HepG2 (cell line): ENCODE data around the gene BAHD1. TPM values are rescaled to one million over a fixed set of nuclear protein-coding genes. Genes with fewer than 3 reads are reported as not detected.
A peak's percentile ranks its signal among the peaks of the same experiment; 100 is the strongest.
"Not testable (repeated sequence)": the region's sequence is repeated elsewhere in the genome, so short reads cannot be mapped to it uniquely, and the experiment has no call there.

Source experiments
- ATAC-seq: fragments of 200-7000 bp; cut with Tn5 transposase; 3 replicates; pipeline ENCODE4 v1.9.1; 2020; ENCODE audit warnings: mild to moderate bottlenecking, moderate library complexity
- BruUV-seq: library from RNA; stranded (reverse); fragments of 400-500 nt; replicated peaks from 2 replicates; lab custom pipeline; 2021; lab: Mats Ljungman, UMichigan
- CTCF ChIA-PET: fragments of 300-600 bp; formaldehyde crosslinking; extraction: SDS; loops from one replicate; lab custom pipeline; 2021; ENCODE audit warnings: low total read pairs, inconsistent platforms, low intra/inter-chr PET ratio; lab: Yijun Ruan, JAX
- POLR2A ChIA-PET: fragments of 350-600 bp; sonication (Branson Sonifier 250); formaldehyde crosslinking; loops from one replicate; lab custom pipeline; 2020; ENCODE audit warnings: antibody characterized with exemption, inconsistent platforms; lab: Yijun Ruan, JAX
- DNase-seq: peaks from one replicate; pipeline ENCODE4 v3.0.0-alpha.2; 2015; ENCODE audit warnings: low spot score
- FAIRE-seq: peaks from 3 replicates; lab custom pipeline; 2011; peaks lifted over from hg19 to GRCh38; lab: Jason Lieb, UNC
- H2AFZ ChIP-seq: one replicate; pipeline ENCODE4 v1.6.1; 2011; ENCODE audit warnings: low read length, inconsistent platforms
- H3K27ac ChIP-seq: fragments of 300-600 bp; 3 replicates; pipeline ENCODE4 v1.8.0; 2011; ENCODE audit warnings: mixed run types, mild to moderate bottlenecking, mixed read lengths, low read length, inconsistent platforms; ENCODE audit not compliant: insufficient read depth; ENCODE audit errors: extremely low read length
- H3K27me3 ChIP-seq, 2 experiments: fragments of 200-600 bp in 1 of 2; 2 replicates in 1 of 2; 3 replicates in 1 of 2; pipeline versions ENCODE4 v1.6.0 to v1.8.0; 2011; ENCODE audit warnings: low read length in 2 of 2, mild to moderate bottlenecking in 2 of 2, moderate library complexity in 2 of 2, inconsistent platforms in 1 of 2; ENCODE audit not compliant: insufficient read depth in 2 of 2, control insufficient read depth in 1 of 2
- H3K36me3 ChIP-seq, 2 experiments: fragments of 200-600 bp in 1 of 2; replicated peaks in 1 of 2; 2 replicates in 1 of 2; 3 replicates in 1 of 2; pipeline versions ENCODE4 v1.5.1 to v1.8.0; 2011; ENCODE audit warnings: low read length in 2 of 2, inconsistent platforms in 1 of 2; ENCODE audit not compliant: insufficient read depth in 2 of 2, control insufficient read depth in 1 of 2
- H3K4me1 ChIP-seq: 2 replicates; pipeline ENCODE4 v1.5.1; 2012; ENCODE audit warnings: low read length, inconsistent platforms; ENCODE audit not compliant: insufficient read depth
- H3K4me2 ChIP-seq: 2 replicates; pipeline ENCODE4 v1.6.0; 2011; ENCODE audit warnings: low read depth, low read length, inconsistent platforms
- H3K4me3 ChIP-seq, 3 experiments: fragments of 200-600 bp in 1 of 3; sonication (generic), shearing (Covaris generic) in 1 of 3; replicated peaks in 1 of 3; 2 replicates each; pipeline ENCODE4 v1.5.1; 2011 to 2016; ENCODE audit warnings: low read length in 3 of 3, inconsistent platforms in 2 of 3, low read depth in 2 of 3, mild to moderate bottlenecking in 2 of 3, control low read depth in 1 of 3, mixed read lengths in 1 of 3; ENCODE audit not compliant: insufficient read depth in 1 of 3
- H3K79me2 ChIP-seq: one replicate; pipeline ENCODE4 v1.6.1; 2011; ENCODE audit warnings: low read length, inconsistent platforms; ENCODE audit not compliant: insufficient read depth
- H3K9ac ChIP-seq: 2 replicates; pipeline ENCODE4 v1.6.0; 2011; ENCODE audit warnings: mild to moderate bottlenecking, low read depth, low read length, inconsistent platforms; ENCODE audit not compliant: insufficient read depth
- H3K9me3 ChIP-seq: 2 replicates; pipeline ENCODE4 v1.5.1; 2012; ENCODE audit warnings: mild to moderate bottlenecking, low read length
- H4K20me1 ChIP-seq: 2 replicates; pipeline ENCODE4 v1.6.0; 2011; ENCODE audit warnings: inconsistent platforms, mild to moderate bottlenecking, low read length, moderate library complexity; ENCODE audit not compliant: insufficient read depth
- JUN ChIP-seq: sonication (generic); formaldehyde crosslinking; IDR thresholded peaks from 2 replicates; pipeline ENCODE4 v1.4.0; 2020; ENCODE audit warnings: mild to moderate bottlenecking, missing genetic modification reagents
- TBX2 ChIP-seq: sonication (generic); formaldehyde crosslinking; IDR thresholded peaks from 2 replicates; pipeline ENCODE4 v1.5.0; 2020; ENCODE audit warnings: missing genetic modification reagents, mild to moderate bottlenecking, borderline replicate concordance
- ZNF33A ChIP-seq: sonication (generic); formaldehyde crosslinking; IDR thresholded peaks from 2 replicates; pipeline ENCODE4 v1.5.1; 2020; ENCODE audit warnings: missing genetic modification reagents, mild to moderate bottlenecking, moderate library complexity, borderline replicate concordance
- ZNF605 ChIP-seq: sonication (generic); formaldehyde crosslinking; IDR thresholded peaks from 2 replicates; pipeline ENCODE4 v1.8.0; 2022; ENCODE audit warnings: mild to moderate bottlenecking, missing genetic modification reagents
- WGBS: methylation state at CpG from one replicate; pipeline ENCODE4 v1.1.6; 2017; ENCODE audit warnings: low lambda C conversion rate; 5-methylcytosine and 5-hydroxymethylcytosine counted together
- in situ Hi-C: cut with HindIII; loops from 2 replicates; pipeline ENCODE4 v1.10.0; 2017; ENCODE audit warnings: low pct_unique_long_range_greater_than_20kb; ENCODE audit not compliant: extremely low pct_ligation_motif_present
- intact Hi-C: fragments of 100-400 bp; cut with micrococcal nuclease; formaldehyde crosslinking; loops from one replicate; pipeline ENCODE4 v1.10.0; 2022; ENCODE audit not compliant: unreplicated experiment
- polyA plus RNA-seq, 8 experiments: library from polyadenylated mRNA; depleted of rRNA in 3 of 8; stranded (reverse) in 7 of 8; unstranded in 1 of 8; fragments of >200 nt; fragmentation: Illumina TruSeq in 4 of 8; extraction: Trizol in 4 of 8; gene quantifications; 2 replicates each; pipeline versions ENCODE4 v1.2.1 to v1.2.3, GENCODE V29; 2011 to 2016; ENCODE audit warnings: low read depth in 4 of 8, missing spikeins in 1 of 8, mixed read lengths in 1 of 8; ENCODE audit not compliant: insufficient read depth in 1 of 8
- total RNA-seq, 5 experiments: library from RNA; depleted of rRNA; stranded (reverse); fragments of >200 nt; fragmentation: Illumina TruSeq; extraction: Trizol; gene quantifications; 2 replicates each; pipeline ENCODE4 v1.2.3, GENCODE V29; 2016; ENCODE audit warnings: low read depth in 1 of 5
- TF ChIP-seq, protein P1 (sequence below): sonication (generic); formaldehyde crosslinking; IDR thresholded peaks from 2 replicates; pipeline ENCODE4 v1.5.1; 2020; ENCODE audit warnings: mild to moderate bottlenecking, missing genetic modification reagents, moderate library complexity

BAHD1 gene
- total and polyA plus RNA-seq, 2 of the 13 experiments (the other 11 are each of a cell fraction or from before 2014, with no cell fraction given), result 3.3 to 8.7 TPM

DNA sequence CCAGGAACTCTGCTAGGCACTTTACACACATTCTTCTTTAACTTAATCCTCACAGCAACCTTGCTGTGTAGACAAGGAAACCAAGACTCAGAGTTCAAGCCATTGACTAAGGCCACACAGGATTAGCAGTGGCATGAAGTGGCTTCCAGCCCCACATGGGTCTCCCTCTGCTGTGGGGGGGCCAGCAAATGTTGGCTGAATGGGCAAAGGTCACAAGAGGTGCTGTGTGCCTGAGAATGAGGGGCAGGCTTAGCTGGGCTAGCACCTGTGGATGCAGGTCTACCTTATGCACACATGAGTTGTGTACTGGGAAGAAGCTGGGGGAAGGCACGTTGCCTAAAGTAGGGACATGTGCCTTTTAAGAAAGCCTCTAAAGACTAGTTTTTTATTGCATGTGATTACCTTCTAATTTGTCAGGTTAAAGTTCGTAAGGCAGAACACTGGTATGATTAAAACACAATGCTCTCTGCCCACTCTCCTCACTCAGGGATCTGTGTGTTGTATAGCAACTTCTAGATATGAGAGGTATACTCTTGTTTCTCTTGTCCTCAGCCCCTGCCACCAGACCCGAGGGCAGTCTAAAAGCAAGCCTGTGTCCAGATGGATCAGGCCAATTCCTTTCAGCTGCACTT, 10.9 kb downstream of the BAHD1 start (continued):
- no peak for TF ChIP-seq ZNF605 (CRISPR knock-in tag)
- no peak for TF ChIP-seq TBX2
- TF ChIP-seq ZNF33A (CRISPR knock-in tag), result no peak

DNA sequence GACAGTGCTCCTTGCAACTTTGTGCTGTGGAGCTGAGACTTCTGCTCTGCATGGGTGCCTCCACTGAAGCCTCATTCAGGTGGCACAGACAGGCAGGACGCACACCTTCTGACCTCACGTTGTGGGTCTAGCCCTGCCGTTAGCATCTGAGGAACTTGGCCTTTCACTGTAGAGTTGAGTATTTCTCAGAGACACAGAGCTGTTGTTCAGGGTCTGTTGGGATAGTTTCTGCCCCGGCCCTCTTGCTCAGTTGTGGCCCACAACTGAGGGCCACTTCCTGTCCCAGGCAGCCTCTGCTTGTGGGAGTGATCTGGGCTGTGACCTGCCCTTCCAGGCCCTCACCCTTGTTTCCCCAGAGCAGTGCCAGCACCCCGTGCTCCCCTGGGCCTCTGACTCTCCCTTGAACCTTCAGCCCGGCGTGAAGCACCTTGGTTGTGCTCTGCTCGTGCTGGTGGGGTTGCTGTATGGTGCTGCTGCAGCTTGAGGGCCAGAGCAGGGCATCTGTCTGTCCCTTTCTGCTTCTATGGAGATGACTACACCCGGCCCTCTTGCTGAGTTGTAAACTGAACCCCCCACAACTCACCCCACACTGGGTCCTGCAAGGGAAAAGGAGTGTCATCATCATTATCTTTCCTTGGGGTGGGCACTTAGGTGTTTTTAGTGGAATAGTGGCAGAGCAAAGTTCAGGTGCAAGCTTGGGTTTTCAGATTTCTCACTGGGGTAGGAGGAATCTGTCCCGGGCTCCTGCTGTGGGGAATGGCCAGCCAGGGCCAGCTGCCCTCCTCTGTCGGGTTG, 11.7 kb downstream of the BAHD1 start:
- no TSS peak for BruUV-seq
- Histone ChIP-seq H3K4me3 (peak overlapping the region in 1 of 3 experiments; percentile 37; a peak in 1 of 6 replicates), H3K36me3 (no peaks in the 10 kb centered on the region), H3K27me3 (no peaks in the 10 kb centered on the region), H3K79me2 (peaks cover 62% of the 10 kb centered on the region), H3K4me1 (peaks cover 93% of the 10 kb centered on the region), H2AFZ (no peak overlapping the region), H4K20me1 (peaks cover 21% of the 10 kb centered on the region; the same call in 1 of the 2 replicates), H3K4me2 (peak overlapping the region; percentile 54), H3K27ac (peak overlapping the region; percentile 43), H3K9ac (no peak overlapping the region), H3K9me3 (no peaks in the 10 kb centered on the region)
- ChIA-PET CTCF (no interaction called here), POLR2A (interaction anchor here (0.9 to 1.5 kb wide), 3 partner anchors 12 to 47 kb away, joined by 3 to 5 read pairs (median 3); partner anchors contain the start of genes BAHD1 and IVD)
- ATAC-seq, result peak; percentile 56
- FAIRE-seq, result no peak
- intact Hi-C loops, result no loop called here
- 34% methylated on average over 3 of the region's 11 CpGs for WGBS
- in situ Hi-C loops, result no loop called here
- no peak for DNase-seq
- TF ChIP-seq, protein P1, sequence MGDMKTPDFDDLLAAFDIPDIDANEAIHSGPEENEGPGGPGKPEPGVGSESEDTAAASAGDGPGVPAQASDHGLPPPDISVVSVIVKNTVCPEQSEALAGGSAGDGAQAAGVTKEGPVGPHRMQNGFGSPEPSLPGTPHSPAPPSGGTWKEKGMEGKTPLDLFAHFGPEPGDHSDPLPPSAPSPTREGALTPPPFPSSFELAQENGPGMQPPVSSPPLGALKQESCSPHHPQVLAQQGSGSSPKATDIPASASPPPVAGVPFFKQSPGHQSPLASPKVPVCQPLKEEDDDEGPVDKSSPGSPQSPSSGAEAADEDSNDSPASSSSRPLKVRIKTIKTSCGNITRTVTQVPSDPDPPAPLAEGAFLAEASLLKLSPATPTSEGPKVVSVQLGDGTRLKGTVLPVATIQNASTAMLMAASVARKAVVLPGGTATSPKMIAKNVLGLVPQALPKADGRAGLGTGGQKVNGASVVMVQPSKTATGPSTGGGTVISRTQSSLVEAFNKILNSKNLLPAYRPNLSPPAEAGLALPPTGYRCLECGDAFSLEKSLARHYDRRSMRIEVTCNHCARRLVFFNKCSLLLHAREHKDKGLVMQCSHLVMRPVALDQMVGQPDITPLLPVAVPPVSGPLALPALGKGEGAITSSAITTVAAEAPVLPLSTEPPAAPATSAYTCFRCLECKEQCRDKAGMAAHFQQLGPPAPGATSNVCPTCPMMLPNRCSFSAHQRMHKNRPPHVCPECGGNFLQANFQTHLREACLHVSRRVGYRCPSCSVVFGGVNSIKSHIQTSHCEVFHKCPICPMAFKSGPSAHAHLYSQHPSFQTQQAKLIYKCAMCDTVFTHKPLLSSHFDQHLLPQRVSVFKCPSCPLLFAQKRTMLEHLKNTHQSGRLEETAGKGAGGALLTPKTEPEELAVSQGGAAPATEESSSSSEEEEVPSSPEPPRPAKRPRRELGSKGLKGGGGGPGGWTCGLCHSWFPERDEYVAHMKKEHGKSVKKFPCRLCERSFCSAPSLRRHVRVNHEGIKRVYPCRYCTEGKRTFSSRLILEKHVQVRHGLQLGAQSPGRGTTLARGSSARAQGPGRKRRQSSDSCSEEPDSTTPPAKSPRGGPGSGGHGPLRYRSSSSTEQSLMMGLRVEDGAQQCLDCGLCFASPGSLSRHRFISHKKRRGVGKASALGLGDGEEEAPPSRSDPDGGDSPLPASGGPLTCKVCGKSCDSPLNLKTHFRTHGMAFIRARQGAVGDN (CRISPR knock-in tag), result peak; percentile 36; the same call in 1 of the 2 replicates
- TF ChIP-seq JUN, result no peak

DNA sequence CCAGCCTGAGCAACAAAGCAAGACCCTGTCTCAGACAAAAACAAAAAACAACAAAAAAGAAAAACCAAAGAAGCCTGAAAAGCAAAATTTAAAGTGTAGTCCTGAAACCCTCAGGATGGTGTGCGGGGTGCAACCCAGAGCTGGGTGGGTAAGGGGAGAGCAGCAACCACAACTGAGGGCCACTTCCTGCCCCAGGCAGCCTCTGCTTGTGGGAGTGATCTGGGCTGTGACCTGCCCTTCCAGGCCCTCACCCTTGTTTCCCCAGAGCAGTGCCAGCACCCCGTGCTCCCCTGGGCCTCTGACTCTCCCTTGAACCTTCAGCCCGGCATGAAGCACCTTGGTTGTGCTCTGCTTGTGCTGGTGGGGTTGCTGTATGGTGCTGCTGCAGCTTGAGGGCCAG, 13.2 kb downstream of the BAHD1 start:
- H3K9ac ChIP-seq, H2AFZ ChIP-seq, H3K36me3 ChIP-seq, in situ Hi-C loops, ATAC-seq, FAIRE-seq, H3K4me3 ChIP-seq, DNase-seq, H3K27me3 ChIP-seq, H3K9me3 ChIP-seq, POLR2A ChIA-PET, H3K4me2 ChIP-seq, CTCF ChIA-PET, H3K27ac ChIP-seq, BruUV-seq, intact Hi-C loops: not testable (repeated sequence)
- WGBS, result 100% methylated on average over 1 of the region's 3 CpGs
- peaks cover 55% of the 10 kb centered on the region for H3K79me2 ChIP-seq
- H3K4me1 ChIP-seq, result peaks cover 81% of the 10 kb centered on the region
- peaks cover 21% of the 10 kb centered on the region; the same call in 1 of the 2 replicates for H4K20me1 ChIP-seq
